ENCODE results near the gene ACOXL.

DNA sequence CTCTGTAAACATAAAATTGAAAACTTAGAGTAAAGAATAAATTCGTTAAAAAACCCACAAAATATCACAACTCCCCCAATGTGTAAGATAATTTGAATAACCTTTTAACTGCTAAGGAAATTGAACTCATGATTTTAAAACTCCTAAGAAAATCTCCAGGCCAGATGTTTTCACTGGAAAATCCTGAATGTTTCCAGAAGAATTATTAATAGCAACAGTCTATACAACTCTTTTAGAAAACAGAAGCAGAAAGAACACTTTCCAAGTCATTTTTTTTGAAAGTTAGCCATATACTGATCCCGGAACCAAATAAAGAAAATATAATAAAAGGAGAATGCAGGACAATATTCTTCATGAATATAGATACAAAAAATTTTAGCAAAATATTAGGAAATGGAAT lies 165.6 kb downstream of the ACOXL start:
- TF ChIP-seq POLR2AphosphoS5 (IDR thresholded peaks at IDR 0.05; ENCODE audit: insufficient read depth, low read depth, low read length) (no peak), EZH2 (IDR thresholded peaks at IDR 0.05; ENCODE audit: borderline replicate concordance, low read depth, low read length, severe bottlenecking) (no peak), POLR2A (IDR thresholded peaks at IDR 0.05; ENCODE audit: low read depth, low read length) (no peak)
- TF ChIP-seq, protein P1, sequence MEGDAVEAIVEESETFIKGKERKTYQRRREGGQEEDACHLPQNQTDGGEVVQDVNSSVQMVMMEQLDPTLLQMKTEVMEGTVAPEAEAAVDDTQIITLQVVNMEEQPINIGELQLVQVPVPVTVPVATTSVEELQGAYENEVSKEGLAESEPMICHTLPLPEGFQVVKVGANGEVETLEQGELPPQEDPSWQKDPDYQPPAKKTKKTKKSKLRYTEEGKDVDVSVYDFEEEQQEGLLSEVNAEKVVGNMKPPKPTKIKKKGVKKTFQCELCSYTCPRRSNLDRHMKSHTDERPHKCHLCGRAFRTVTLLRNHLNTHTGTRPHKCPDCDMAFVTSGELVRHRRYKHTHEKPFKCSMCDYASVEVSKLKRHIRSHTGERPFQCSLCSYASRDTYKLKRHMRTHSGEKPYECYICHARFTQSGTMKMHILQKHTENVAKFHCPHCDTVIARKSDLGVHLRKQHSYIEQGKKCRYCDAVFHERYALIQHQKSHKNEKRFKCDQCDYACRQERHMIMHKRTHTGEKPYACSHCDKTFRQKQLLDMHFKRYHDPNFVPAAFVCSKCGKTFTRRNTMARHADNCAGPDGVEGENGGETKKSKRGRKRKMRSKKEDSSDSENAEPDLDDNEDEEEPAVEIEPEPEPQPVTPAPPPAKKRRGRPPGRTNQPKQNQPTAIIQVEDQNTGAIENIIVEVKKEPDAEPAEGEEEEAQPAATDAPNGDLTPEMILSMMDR (IDR thresholded peaks at IDR 0.05; ENCODE audit: extremely low read depth in 1 of 2, insufficient read depth in 1 of 2, low read depth in 1 of 2, low read length in 2 of 2), result no peak
